Fibroblast of lung (primary cell): ENCODE results near the gene MRPS26.

ENCODE experiments used
- CTCF ChIP-seq, 2 donors: IDR thresholded peaks in 1 of 2; conservative IDR thresholded peaks in 1 of 2; 1 replicate in 1 of 2; 2 replicates in 1 of 2; pipeline ENCODE4 v1.5.1; 2011 to 2012; ENCODE audit warnings: low read length in 2 of 2, control low read depth in 1 of 2, inconsistent platforms in 1 of 2, low read depth in 1 of 2, mild to moderate bottlenecking in 1 of 2
- EZH2 ChIP-seq: IDR thresholded peaks from 2 replicates; pipeline ENCODE4 v1.5.1; 2012; ENCODE audit warnings: low read length, control low read depth, mild to moderate bottlenecking; ENCODE audit errors: missing control alignments

GRCh38 chr20:3082306-3082951 lies 36.6 kb downstream of the MRPS26 start:
- TF ChIP-seq CTCF (conservative IDR thresholded peaks at IDR 0.05 in 1 of 2, IDR thresholded peaks at IDR 0.05 in 1 of 2; ENCODE audit: low read depth in 1 of 2, low read length in 2 of 2): no peak
- TF ChIP-seq EZH2: peak; percentile 86
